Hepatocyte (in vitro differentiated cells): ENCODE data around the gene DLEU7. TPM values are rescaled to one million over a fixed set of nuclear protein-coding genes. Genes with fewer than 3 reads are reported as not detected.
A peak's percentile ranks its signal among the peaks of the same experiment; 100 is the strongest.

Source experiments
- DNase-seq: peaks from one replicate; pipeline ENCODE4 v3.0.0-alpha.2; 2016; ENCODE audit warnings: low spot score
- H2AFZ ChIP-seq: fragments of 200-600 bp; sonication (generic); 2 replicates; pipeline ENCODE4 v1.6.0; 2016; ENCODE audit warnings: antibody characterized with exemption, mild to moderate bottlenecking
- H3K27ac ChIP-seq: fragments of 200-600 bp; sonication (generic); 2 replicates; pipeline ENCODE4 v1.5.1; 2016; ENCODE audit warnings: mild to moderate bottlenecking
- H3K27me3 ChIP-seq: fragments of 200-600 bp; sonication (generic); 2 replicates; pipeline ENCODE4 v1.6.1; 2016
- H3K36me3 ChIP-seq: fragments of 200-600 bp; sonication (generic); replicated peaks from 2 replicates; pipeline ENCODE4 v1.5.1; 2016; ENCODE audit warnings: low read depth; ENCODE audit not compliant: insufficient read depth
- H3K4me1 ChIP-seq: fragments of 200-600 bp; sonication (generic); 2 replicates; pipeline ENCODE4 v1.5.1; 2016; ENCODE audit warnings: mild to moderate bottlenecking, moderate library complexity; ENCODE audit not compliant: insufficient read depth
- H3K4me2 ChIP-seq: fragments of 200-600 bp; sonication (generic); 2 replicates; pipeline ENCODE4 v1.6.0; 2016
- H3K4me3 ChIP-seq: fragments of 200-600 bp; sonication (generic); 2 replicates; pipeline ENCODE4 v1.5.1; 2016; ENCODE audit warnings: mild to moderate bottlenecking
- H3K79me2 ChIP-seq: fragments of 200-600 bp; sonication (generic); 2 replicates; pipeline ENCODE4 v1.6.0; 2017; ENCODE audit warnings: mild to moderate bottlenecking
- H3K9me2 ChIP-seq: fragments of 200-600 bp; sonication (generic); replicated peaks from 2 replicates; pipeline ENCODE4 v1.6.0; 2017; ENCODE audit warnings: mild to moderate bottlenecking; ENCODE audit not compliant: insufficient read depth
- H3K9me3 ChIP-seq: fragments of 200-600 bp; sonication (generic); 2 replicates; pipeline ENCODE4 v1.5.1; 2016; ENCODE audit warnings: low read depth, mild to moderate bottlenecking
- H4K20me1 ChIP-seq: fragments of 200-600 bp; sonication (generic); 2 replicates; pipeline ENCODE4 v1.6.0; 2016; ENCODE audit warnings: mild to moderate bottlenecking; ENCODE audit not compliant: insufficient read depth, poor library complexity, severe bottlenecking
- CTCF ChIP-seq: fragments of 200-600 bp; sonication (generic); IDR thresholded peaks from 2 replicates; pipeline ENCODE4 v1.5.1; 2016; ENCODE audit warnings: antibody characterized with exemption, mild to moderate bottlenecking; ENCODE audit not compliant: poor library complexity
- EZH2 ChIP-seq: fragments of 200-600 bp; sonication (generic); IDR thresholded peaks from 2 replicates; pipeline ENCODE4 v1.6.1; 2016; ENCODE audit warnings: antibody characterized with exemption, mild to moderate bottlenecking, borderline replicate concordance
- EZH2phosphoT487 ChIP-seq: fragments of 200-600 bp; sonication (generic); IDR thresholded peaks from one replicate; pipeline ENCODE4 v1.6.1; 2018; ENCODE audit warnings: antibody characterized with exemption, mild to moderate bottlenecking, low read depth, moderate library complexity; ENCODE audit not compliant: unreplicated experiment, severe bottlenecking
- WGBS: methylation state at CpG from one replicate; pipeline ENCODE4 v1.1.6; 2016; ENCODE audit warnings: low lambda C conversion rate; ENCODE audit errors: missing lambda C conversion rate; 5-methylcytosine and 5-hydroxymethylcytosine counted together
- polyA plus RNA-seq: library from polyadenylated mRNA; unstranded; fragments of >200 nt; fragmentation: Nextera tagmentation; extraction: Ambion mirVana; gene quantifications from 2 replicates; pipeline ENCODE4 v1.2.1, GENCODE V29; 2016
- small RNA-seq: library from RNA; depleted of rRNA; stranded (forward); fragments of <200 nt; gene quantifications from one replicate; pipeline ENCODE3, GENCODE V24; 2014
- total RNA-seq: library from RNA; depleted of rRNA; stranded (reverse); fragments of >200 nt; gene quantifications from 2 replicates; pipeline ENCODE4 v1.2.3, GENCODE V29; 2014

DLEU7 gene
- total and polyA plus RNA-seq, 2 experiments from 2014 or later = not detected

GRCh38 chr13:50783066-50783465 lies 60.4 kb downstream of the DLEU7 start:
- Histone ChIP-seq H3K9me2 (no peaks in the 10 kb centered on the region), H3K27me3 (no peaks in the 10 kb centered on the region), H3K9me3 (no peaks in the 10 kb centered on the region), H3K36me3 (no peaks in the 10 kb centered on the region), H4K20me1 (no peaks in the 10 kb centered on the region), H3K4me2 (no peak overlapping the region), H3K4me1 (no peaks in the 10 kb centered on the region), H2AFZ (no peak overlapping the region), H3K79me2 (no peaks in the 10 kb centered on the region), H3K27ac (no peak overlapping the region), H3K4me3 (no peak overlapping the region)
- 89% methylated on average over 2 of the region's 2 CpGs for WGBS
- TF ChIP-seq EZH2phosphoT487 (no peak), CTCF (no peak), EZH2 (no peak)
- no peak for DNase-seq

GRCh38 chr13:50780201-50781015 lies 63.1 kb downstream of the DLEU7 start:
- no peaks in the 10 kb centered on the region for H3K9me3 ChIP-seq
- 44% methylated on average over 9 of the region's 9 CpGs for WGBS
- H3K27ac ChIP-seq = no peak overlapping the region
- no peak for DNase-seq
- no peak for TF ChIP-seq CTCF
- no peak for TF ChIP-seq EZH2
- TF ChIP-seq EZH2phosphoT487 = no peak
- H4K20me1 ChIP-seq = no peaks in the 10 kb centered on the region
- no peaks in the 10 kb centered on the region for H3K79me2 ChIP-seq
- no peaks in the 10 kb centered on the region for H3K4me1 ChIP-seq
- H3K4me2 ChIP-seq = no peak overlapping the region
- no peak overlapping the region for H2AFZ ChIP-seq
- H3K36me3 ChIP-seq = no peaks in the 10 kb centered on the region
- H3K9me2 ChIP-seq = no peaks in the 10 kb centered on the region
- H3K27me3 ChIP-seq = no peaks in the 10 kb centered on the region
- H3K4me3 ChIP-seq = no peak overlapping the region

- no peaks in the 10 kb centered on the region for H3K79me2 ChIP-seq
- H3K36me3 ChIP-seq = no peaks in the 10 kb centered on the region
- no peak overlapping the region for H3K4me3 ChIP-seq
- WGBS = 56% methylated on average over 8 of the region's 8 CpGs
- no peak overlapping the region for H3K27ac ChIP-seq
- H3K9me2 ChIP-seq = no peaks in the 10 kb centered on the region
- no peaks in the 10 kb centered on the region for H3K27me3 ChIP-seq
- H4K20me1 ChIP-seq = no peaks in the 10 kb centered on the region
- TF ChIP-seq EZH2phosphoT487 (no peak), CTCF (no peak), EZH2 (no peak)
- H3K4me2 ChIP-seq = no peak overlapping the region
- no peak overlapping the region for H2AFZ ChIP-seq
- DNase-seq = no peak
- H3K9me3 ChIP-seq = no peaks in the 10 kb centered on the region
- no peaks in the 10 kb centered on the region for H3K4me1 ChIP-seq
These were observed 63.9 kb downstream of the DLEU7 start for GRCh38 chr13:50779443-50780200.

Small RNA genes lying within 50 kb of the gene (small RNA-seq; reads per million reads assigned to genes)
- 4.0 reads per million, percentile 92 among the genes with 10 or more reads in this experiment for gene RNA5SP28

Other genes with a start within 250 kb of the DLEU7 start
- gene RNASEH2B, start 66.1 kb upstream of the DLEU7 start, total RNA-seq = 30.9 and 42.5 TPM in 2 replicates
- 22.3 and 27.5 TPM in 2 replicates for gene RNASEH2B, start 66.1 kb upstream of the DLEU7 start, polyA plus RNA-seq